ENCODE measurements around the gene ARL3. TPM values are rescaled to one million over a fixed set of nuclear protein-coding genes. Genes with fewer than 3 reads are reported as not detected.

The ARL3 gene
- total RNA-seq, 1 donor, result 5.8 TPM

- Histone ChIP-seq H3K27me3 (ENCODE audit: insufficient read depth, low read length) (no peaks in the 10 kb centered on the region), H3K4me1 (ENCODE audit: insufficient read depth, low read length) (no peaks in the 10 kb centered on the region), H3K4me3 (ENCODE audit: insufficient read depth, low read length) (no peak overlapping the region), H4K20me1 (ENCODE audit: insufficient read depth, low read length) (peaks cover 69% of the 10 kb centered on the region), H2AFZ (ENCODE audit: low read length) (no peak overlapping the region), H3K79me2 (ENCODE audit: insufficient read depth, low read length) (peaks cover 81% of the 10 kb centered on the region), H3K27ac (ENCODE audit: low read depth, low read length) (no peak overlapping the region), H3K36me3 (ENCODE audit: insufficient read depth, low read length) (peaks cover 73% of the 10 kb centered on the region), H3K9me3 (ENCODE audit: low read depth, low read length) (no peaks in the 10 kb centered on the region), H3K4me2 (ENCODE audit: insufficient read depth, low read length) (no peak overlapping the region)
- TF ChIP-seq CTCF (IDR thresholded peaks at IDR 0.05; ENCODE audit: extremely low read depth, low read depth, low read length), result no peak
- DNase-seq (ENCODE audit: insufficient read length, low spot score, missing footprints), result peak; percentile 79
Observed at GRCh38 chr10:102654969-102655368, 59.2 kb downstream of the ARL3 start.

GRCh38 chr10:102654566-102654965 lies 59.6 kb downstream of the ARL3 start:
- Histone ChIP-seq H3K27me3 (ENCODE audit: insufficient read depth, low read length) (no peaks in the 10 kb centered on the region), H3K9me3 (ENCODE audit: low read depth, low read length) (no peaks in the 10 kb centered on the region), H3K36me3 (ENCODE audit: insufficient read depth, low read length) (peaks cover 73% of the 10 kb centered on the region), H4K20me1 (ENCODE audit: insufficient read depth, low read length) (peaks cover 72% of the 10 kb centered on the region), H3K79me2 (ENCODE audit: insufficient read depth, low read length) (peaks cover 85% of the 10 kb centered on the region), H2AFZ (ENCODE audit: low read length) (no peak overlapping the region), H3K27ac (ENCODE audit: low read depth, low read length) (no peak overlapping the region), H3K4me3 (ENCODE audit: insufficient read depth, low read length) (no peak overlapping the region), H3K4me1 (ENCODE audit: insufficient read depth, low read length) (peaks cover 2% of the 10 kb centered on the region), H3K4me2 (ENCODE audit: insufficient read depth, low read length) (no peak overlapping the region)
- TF ChIP-seq CTCF (IDR thresholded peaks at IDR 0.05; ENCODE audit: extremely low read depth, low read depth, low read length), result no peak
- DNase-seq (ENCODE audit: insufficient read length, low spot score, missing footprints), result peak; percentile 41

GRCh38 chr10:102653060-102653459 lies 61.1 kb downstream of the ARL3 start:
- no peak overlapping the region for H2AFZ ChIP-seq (ENCODE audit: low read length)
- H3K79me2 ChIP-seq (ENCODE audit: insufficient read depth, low read length), result peaks cover 94% of the 10 kb centered on the region
- peaks cover 87% of the 10 kb centered on the region for H4K20me1 ChIP-seq (ENCODE audit: insufficient read depth, low read length)
- no peak overlapping the region for H3K4me3 ChIP-seq (ENCODE audit: insufficient read depth, low read length)
- no peaks in the 10 kb centered on the region for H3K27me3 ChIP-seq (ENCODE audit: insufficient read depth, low read length)
- no peak overlapping the region for H3K27ac ChIP-seq (ENCODE audit: low read depth, low read length)
- H3K4me1 ChIP-seq (ENCODE audit: insufficient read depth, low read length), result peaks cover 17% of the 10 kb centered on the region
- no peak for DNase-seq (ENCODE audit: insufficient read length, low spot score, missing footprints)
- TF ChIP-seq CTCF (IDR thresholded peaks at IDR 0.05; ENCODE audit: extremely low read depth, low read depth, low read length), result no peak
- no peak overlapping the region for H3K4me2 ChIP-seq (ENCODE audit: insufficient read depth, low read length)
- H3K9me3 ChIP-seq (ENCODE audit: low read depth, low read length), result no peaks in the 10 kb centered on the region
- peaks cover 66% of the 10 kb centered on the region for H3K36me3 ChIP-seq (ENCODE audit: insufficient read depth, low read length)

GRCh38 chr10:102652170-102652916 lies 61.9 kb downstream of the ARL3 start:
- peaks cover 93% of the 10 kb centered on the region for H4K20me1 ChIP-seq (ENCODE audit: insufficient read depth, low read length)
- no peaks in the 10 kb centered on the region for H3K27me3 ChIP-seq (ENCODE audit: insufficient read depth, low read length)
- peak; percentile 79 for DNase-seq (ENCODE audit: insufficient read length, low spot score, missing footprints)
- H3K4me2 ChIP-seq (ENCODE audit: insufficient read depth, low read length), result no peak overlapping the region
- no peak for TF ChIP-seq CTCF (IDR thresholded peaks at IDR 0.05; ENCODE audit: extremely low read depth, low read depth, low read length)
- H2AFZ ChIP-seq (ENCODE audit: low read length), result no peak overlapping the region
- no peak overlapping the region for H3K4me3 ChIP-seq (ENCODE audit: insufficient read depth, low read length)
- peak overlapping the region; percentile 23 for H3K27ac ChIP-seq (ENCODE audit: low read depth, low read length)
- peaks cover 66% of the 10 kb centered on the region for H3K36me3 ChIP-seq (ENCODE audit: insufficient read depth, low read length)
- H3K9me3 ChIP-seq (ENCODE audit: low read depth, low read length), result no peaks in the 10 kb centered on the region
- peaks cover 98% of the 10 kb centered on the region for H3K79me2 ChIP-seq (ENCODE audit: insufficient read depth, low read length)
- peaks cover 24% of the 10 kb centered on the region for H3K4me1 ChIP-seq (ENCODE audit: insufficient read depth, low read length)

Measured in osteoblast (primary cell).